ENCODE results near the gene PODN. TPM values are rescaled to one million over a fixed set of nuclear protein-coding genes. Genes with fewer than 3 reads are reported as not detected.

PODN gene
- total and polyA plus RNA-seq, 10 donors = 0.64 to 3.8 (median 1.8) TPM

GRCh38 chr1:53086491-53087070 is 24.6 kb downstream of the PODN start:
- Histone ChIP-seq H3K27ac (no peak overlapping the region), H3K36me3 (no peaks in the 10 kb centered on the region), H3K27me3 (replicated peaks in 1 of 7) (peaks cover 0 to 8% (median 0%) of the 10 kb centered on the region in 7 donors), H3K4me1 (peaks cover 0 to 2% (median 0%) of the 10 kb centered on the region in 6 donors), H3K9me3 (no peaks in the 10 kb centered on the region), H3K4me3 (no peak overlapping the region)
- TF ChIP-seq POLR2AphosphoS5 (IDR thresholded peaks at IDR 0.05) (no peak), POLR2A (IDR thresholded peaks at IDR 0.05) (no peak), CTCF (IDR thresholded peaks at IDR 0.05 in 8 of 11, conservative IDR thresholded peaks at IDR 0.05 in 3 of 11) (no peak)
- no peak for DNase-seq
- intact Hi-C loops (cut with DNase I; ENCODE audit: low total_unique reads) = no loop called here
- WGBS, 5 donors = 75 to 89% (median 83%) methylated on average over 4 of the region's 4 CpGs

DNA sequence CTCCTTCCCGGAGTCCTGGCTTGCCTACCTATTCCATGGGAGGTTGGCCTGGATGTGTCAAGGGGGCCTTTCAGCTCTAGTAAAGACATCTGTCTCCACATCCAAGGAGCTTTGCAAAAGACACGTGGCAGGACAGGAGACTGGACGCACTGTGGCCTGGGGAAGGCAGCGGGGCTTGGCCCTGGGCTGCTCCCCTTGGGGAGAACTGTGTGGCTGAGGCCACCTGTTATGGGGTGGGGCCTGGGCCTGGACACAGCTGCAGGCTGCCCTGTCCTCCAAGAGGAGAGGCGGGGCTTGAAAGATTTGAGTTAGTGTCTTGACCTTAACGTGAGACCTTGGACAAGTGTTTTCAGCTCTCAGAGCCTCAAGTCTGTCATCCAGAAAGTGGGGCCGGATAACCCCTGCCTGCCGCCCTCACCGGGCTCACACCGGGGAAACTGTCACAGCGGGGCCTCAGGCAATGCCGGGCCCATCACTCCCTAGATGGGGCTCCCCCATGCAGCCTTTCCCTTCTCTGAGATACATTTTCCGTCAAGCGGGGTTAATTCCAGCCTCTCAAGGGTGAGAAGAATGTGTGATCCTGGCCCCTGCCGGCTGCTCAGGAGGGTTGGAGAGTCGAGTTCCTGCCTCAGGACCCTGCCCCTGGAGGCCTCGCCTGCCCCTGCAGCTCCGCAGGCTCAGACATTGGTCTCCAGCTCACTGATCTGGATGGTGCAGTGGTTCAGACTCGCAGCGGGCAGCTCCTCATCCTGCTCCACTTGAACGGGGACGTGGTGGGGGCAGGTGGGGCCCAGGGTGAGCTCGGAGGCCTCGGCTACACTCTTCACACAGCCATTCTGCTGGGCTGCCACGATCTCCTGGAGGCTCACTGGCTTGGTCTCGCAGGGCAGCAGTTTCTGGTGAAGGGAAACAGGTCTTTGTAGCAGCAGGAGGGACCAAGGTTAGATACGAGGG is 25.6 kb downstream of the PODN start:
- Histone ChIP-seq H3K4me1 (no peaks in the 10 kb centered on the region), H3K4me3 (no peak overlapping the region), H3K27me3 (replicated peaks in 1 of 7) (peaks cover 0 to 13% (median 0%) of the 10 kb centered on the region in 7 donors), H3K9me3 (no peaks in the 10 kb centered on the region), H3K36me3 (no peaks in the 10 kb centered on the region), H3K27ac (no peak overlapping the region)
- TF ChIP-seq CTCF (IDR thresholded peaks at IDR 0.05 in 8 of 11, conservative IDR thresholded peaks at IDR 0.05 in 3 of 11) (no peak), POLR2AphosphoS5 (IDR thresholded peaks at IDR 0.05) (no peak), POLR2A (IDR thresholded peaks at IDR 0.05) (no peak)
- DNase-seq = no peak
- intact Hi-C loops (cut with DNase I; ENCODE audit: low total_unique reads) = no loop called here
- WGBS, 5 donors = 85 to 89% (median 89%) methylated on average over 22 to 27 of the region's 27 CpGs

DNA sequence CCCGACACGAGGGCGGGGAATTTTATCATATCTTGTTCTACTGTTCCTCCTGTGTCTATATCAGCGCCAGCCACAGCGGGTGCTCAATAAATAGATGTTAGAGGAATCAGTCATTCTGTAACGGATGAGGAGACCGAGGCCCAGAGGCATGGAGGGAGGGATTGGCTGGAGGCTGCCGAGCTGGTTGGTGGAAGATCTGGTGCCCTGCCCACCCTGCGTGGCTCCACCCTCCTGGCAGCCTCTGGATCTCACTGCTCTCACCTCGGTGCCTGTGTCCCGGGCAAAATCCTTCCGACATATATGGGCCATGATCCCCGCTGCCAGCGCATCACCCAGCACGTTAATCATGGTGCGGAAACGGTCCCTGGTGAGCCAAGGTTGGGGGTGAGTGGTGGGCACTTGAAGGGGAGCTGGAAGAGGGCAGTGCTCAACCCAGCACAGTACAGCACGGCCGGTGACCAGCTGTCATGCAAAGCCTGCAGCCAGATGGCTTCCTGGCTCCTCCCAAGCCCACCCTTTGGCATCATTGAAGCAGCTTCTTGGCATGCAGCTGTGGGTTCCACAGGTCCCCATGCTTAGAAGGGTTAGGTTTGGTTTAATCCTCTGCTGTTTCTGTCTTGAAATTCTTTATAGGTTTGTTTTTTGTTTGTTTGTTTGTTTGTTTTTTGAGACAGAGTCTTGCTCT is 26.7 kb downstream of the PODN start:
- peaks cover 0 to 17% (median 0%) of the 10 kb centered on the region in 7 donors for H3K27me3 ChIP-seq (replicated peaks in 1 of 7)
- no peak for DNase-seq
- no peaks in the 10 kb centered on the region for H3K36me3 ChIP-seq
- H3K27ac ChIP-seq = no peak overlapping the region
- WGBS, 5 donors = 83 to 92% (median 87%) methylated on average over 16 to 19 of the region's 19 CpGs
- H3K4me3 ChIP-seq = no peak overlapping the region
- no peaks in the 10 kb centered on the region for H3K4me1 ChIP-seq
- H3K9me3 ChIP-seq = no peaks in the 10 kb centered on the region
- intact Hi-C loops (cut with DNase I; ENCODE audit: low total_unique reads) = no loop called here
- TF ChIP-seq CTCF (IDR thresholded peaks at IDR 0.05 in 8 of 11, conservative IDR thresholded peaks at IDR 0.05 in 3 of 11) = no peak
